CD4-positive, alpha-beta T cell (primary cell): ENCODE data around the gene POLRMT. TPM values are rescaled to one million over a fixed set of nuclear protein-coding genes. Genes with fewer than 3 reads are reported as not detected.
A peak's percentile ranks its signal among the peaks of the same experiment; 100 is the strongest.

Experiments
- ATAC-seq: fragments of 200-7000 bp; cut with Tn5 transposase; one replicate; pipeline ENCODE4 v1.10.0; 2022; ENCODE audit warnings: mild to moderate bottlenecking; ENCODE audit not compliant: poor library complexity
- CTCF ChIA-PET: fragments of 350-600 bp; sonication (Branson Sonifier 250); formaldehyde crosslinking; loops from one replicate; lab custom pipeline; 2021; ENCODE audit warnings: antibody characterized with exemption, inconsistent platforms; lab: Charles Lee
- POLR2A ChIA-PET: fragments of 350-600 bp; sonication (Branson Sonifier 250); formaldehyde crosslinking; loops from one replicate; lab custom pipeline; 2021; ENCODE audit warnings: antibody characterized with exemption, inconsistent platforms; lab: Charles Lee
- DNase-seq, 14 experiments: peaks; one replicate each; pipeline ENCODE4 v3.0.0-alpha.2; 2013 to 2020; ENCODE audit warnings: mixed read lengths in 2 of 14
- H3K27ac ChIP-seq, 2 donors: one replicate each; pipeline versions ENCODE4 v1.5.1 to v1.7.0; 2013; ENCODE audit warnings: low read length in 2 of 2, low read depth in 1 of 2, mild to moderate bottlenecking in 1 of 2
- H3K27me3 ChIP-seq, 2 experiments: 1 replicate in 1 of 2; 2 replicates in 1 of 2; pipeline versions ENCODE4 v1.6.1 to v1.7.0; 2013; ENCODE audit warnings: low read length in 2 of 2, control low read depth in 1 of 2, mild to moderate bottlenecking in 1 of 2, moderate library complexity in 1 of 2; ENCODE audit not compliant: insufficient read depth in 2 of 2, control insufficient read depth in 1 of 2
- H3K36me3 ChIP-seq: one replicate; pipeline ENCODE4 v1.6.1; 2013; ENCODE audit warnings: low read length, control low read depth; ENCODE audit not compliant: insufficient read depth
- H3K4me1 ChIP-seq: one replicate; pipeline ENCODE4 v1.6.1; 2013; ENCODE audit warnings: low read length, control low read depth; ENCODE audit not compliant: insufficient read depth
- H3K4me3 ChIP-seq: one replicate; pipeline ENCODE4 v1.5.1; 2013; ENCODE audit warnings: mild to moderate bottlenecking, low read length, moderate library complexity
- H3K9me3 ChIP-seq, 2 experiments: 1 replicate in 1 of 2; 2 replicates in 1 of 2; pipeline versions ENCODE4 v1.6.1 to v1.7.0; 2013; ENCODE audit warnings: low read length in 2 of 2, mild to moderate bottlenecking in 2 of 2, control low read depth in 1 of 2, moderate library complexity in 1 of 2; ENCODE audit not compliant: control insufficient read depth in 1 of 2, insufficient read depth in 1 of 2
- H3K27ac Mint-ChIP-seq: one replicate; pipeline ENCODE4 v1.8.0; 2020; ENCODE audit warnings: mixed read lengths
- H3K27me3 Mint-ChIP-seq: one replicate; pipeline ENCODE4 v1.8.0; 2021; ENCODE audit warnings: mixed read lengths
- H3K36me3 Mint-ChIP-seq: one replicate; pipeline ENCODE4 v1.8.0; 2021; ENCODE audit warnings: low read depth, mixed read lengths
- H3K4me1 Mint-ChIP-seq: one replicate; pipeline ENCODE4 v1.8.0; 2021; ENCODE audit warnings: low read depth, mixed read lengths
- H3K4me3 Mint-ChIP-seq: one replicate; pipeline ENCODE4 v1.8.0; 2020; ENCODE audit warnings: mild to moderate bottlenecking, mixed read lengths
- H3K9me3 Mint-ChIP-seq: one replicate; pipeline ENCODE4 v1.8.0; 2020; ENCODE audit warnings: mixed read lengths
- intact Hi-C, 2 experiments: fragments of 100-400 bp; cut with DNase I in 1 of 2; cut with micrococcal nuclease in 1 of 2; formaldehyde crosslinking; loops; one replicate each; pipeline versions ENCODE4 v1.15.1 to v1.9.0; 2023 to 2025; cut with DNase I, micrococcal nuclease
- total RNA-seq, 174 experiments: library from RNA in 2 of 174; stranded (reverse) in 2 of 174; gene quantifications; one replicate each; pipeline ENCODE4 v1.2.3 and lab custom pipeline; 2021 to 2026
- TF ChIP-seq, protein P1 (sequence below): fragments of 200-600 bp; IDR thresholded peaks from one replicate; pipeline ENCODE4 v1.8.0; 2022; ENCODE audit warnings: antibody characterized with exemption, mild to moderate bottlenecking

The POLRMT gene
- total RNA-seq, 2 experiments from 2014 or later = 54.4 to 56.2 TPM

DNA sequence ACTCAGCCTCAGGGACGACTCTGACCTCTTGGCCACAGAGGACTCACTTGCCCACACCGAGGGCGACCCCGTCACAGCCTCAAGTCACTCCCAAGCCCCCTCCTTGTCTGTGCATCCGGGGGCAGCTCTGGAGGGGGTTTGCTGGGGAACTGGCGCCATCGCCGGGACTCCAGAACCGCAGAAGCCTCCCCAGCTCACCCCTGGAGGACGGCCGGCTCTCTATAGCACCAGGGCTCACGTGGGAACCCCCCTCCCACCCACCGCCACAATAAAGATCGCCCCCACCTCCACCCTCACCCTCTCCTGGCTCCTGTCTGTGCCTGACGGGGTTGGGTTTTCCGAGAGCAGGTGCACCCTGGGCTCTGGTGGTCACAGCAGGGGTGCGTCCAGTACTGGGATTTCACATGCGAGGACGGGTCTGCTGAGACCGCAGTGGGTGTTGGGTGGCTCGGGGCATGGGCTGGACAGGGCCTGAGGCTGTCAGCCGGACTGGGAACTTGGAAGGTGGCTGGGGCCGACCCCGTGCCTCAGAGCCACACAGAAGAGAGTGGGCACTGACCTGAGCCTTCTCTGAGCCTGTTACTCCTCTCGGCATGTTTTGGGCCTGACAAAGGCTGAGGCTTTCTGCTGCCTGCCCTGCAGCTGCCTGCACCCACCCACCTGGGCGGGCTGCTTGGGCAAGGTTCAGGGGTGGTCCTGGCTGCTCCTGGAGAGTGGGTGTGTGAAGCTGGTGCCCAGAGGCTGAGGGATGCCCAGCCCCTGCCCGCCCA, 50.0 kb downstream of the POLRMT start:
- Histone ChIP-seq H3K4me1 (peaks cover 13% of the 10 kb centered on the region), H3K36me3 (peaks cover 41% of the 10 kb centered on the region), H3K9me3 (peaks cover 0 to 10% of the 10 kb centered on the region in 2 experiments), H3K4me3 (no peak overlapping the region), H3K27me3 (peaks cover 4 to 6% of the 10 kb centered on the region in 2 experiments), H3K27ac (no peak overlapping the region)
- H3K4me3 Mint-ChIP-seq = no peak overlapping the region
- DNase-seq (peak in 1 of 14 experiments; percentile 37), ATAC-seq (no peak)
- H3K4me1 Mint-ChIP-seq = peaks cover 5% of the 10 kb centered on the region
- POLR2A ChIA-PET = interaction anchor here (0.6 to 1.5 kb wide), 2 partner anchors 11 to 52 kb away, joined by 3 to 6 read pairs; partner anchors contain the start of gene BSG
- H3K36me3 Mint-ChIP-seq = peaks cover 4% of the 10 kb centered on the region
- CTCF ChIA-PET = interaction anchor here (0.7 to 2.0 kb wide), 6 partner anchors 11 to 150 kb away, joined by 3 to 25 read pairs (median 12); partner anchors contain the start of genes BSG and CDC34
- peaks cover 10% of the 10 kb centered on the region for H3K27me3 Mint-ChIP-seq
- H3K27ac Mint-ChIP-seq = no peak overlapping the region
- intact Hi-C loops = no loop called here
- TF ChIP-seq, protein P1, sequence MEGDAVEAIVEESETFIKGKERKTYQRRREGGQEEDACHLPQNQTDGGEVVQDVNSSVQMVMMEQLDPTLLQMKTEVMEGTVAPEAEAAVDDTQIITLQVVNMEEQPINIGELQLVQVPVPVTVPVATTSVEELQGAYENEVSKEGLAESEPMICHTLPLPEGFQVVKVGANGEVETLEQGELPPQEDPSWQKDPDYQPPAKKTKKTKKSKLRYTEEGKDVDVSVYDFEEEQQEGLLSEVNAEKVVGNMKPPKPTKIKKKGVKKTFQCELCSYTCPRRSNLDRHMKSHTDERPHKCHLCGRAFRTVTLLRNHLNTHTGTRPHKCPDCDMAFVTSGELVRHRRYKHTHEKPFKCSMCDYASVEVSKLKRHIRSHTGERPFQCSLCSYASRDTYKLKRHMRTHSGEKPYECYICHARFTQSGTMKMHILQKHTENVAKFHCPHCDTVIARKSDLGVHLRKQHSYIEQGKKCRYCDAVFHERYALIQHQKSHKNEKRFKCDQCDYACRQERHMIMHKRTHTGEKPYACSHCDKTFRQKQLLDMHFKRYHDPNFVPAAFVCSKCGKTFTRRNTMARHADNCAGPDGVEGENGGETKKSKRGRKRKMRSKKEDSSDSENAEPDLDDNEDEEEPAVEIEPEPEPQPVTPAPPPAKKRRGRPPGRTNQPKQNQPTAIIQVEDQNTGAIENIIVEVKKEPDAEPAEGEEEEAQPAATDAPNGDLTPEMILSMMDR = no peak
- no peaks in the 10 kb centered on the region for H3K9me3 Mint-ChIP-seq

DNA sequence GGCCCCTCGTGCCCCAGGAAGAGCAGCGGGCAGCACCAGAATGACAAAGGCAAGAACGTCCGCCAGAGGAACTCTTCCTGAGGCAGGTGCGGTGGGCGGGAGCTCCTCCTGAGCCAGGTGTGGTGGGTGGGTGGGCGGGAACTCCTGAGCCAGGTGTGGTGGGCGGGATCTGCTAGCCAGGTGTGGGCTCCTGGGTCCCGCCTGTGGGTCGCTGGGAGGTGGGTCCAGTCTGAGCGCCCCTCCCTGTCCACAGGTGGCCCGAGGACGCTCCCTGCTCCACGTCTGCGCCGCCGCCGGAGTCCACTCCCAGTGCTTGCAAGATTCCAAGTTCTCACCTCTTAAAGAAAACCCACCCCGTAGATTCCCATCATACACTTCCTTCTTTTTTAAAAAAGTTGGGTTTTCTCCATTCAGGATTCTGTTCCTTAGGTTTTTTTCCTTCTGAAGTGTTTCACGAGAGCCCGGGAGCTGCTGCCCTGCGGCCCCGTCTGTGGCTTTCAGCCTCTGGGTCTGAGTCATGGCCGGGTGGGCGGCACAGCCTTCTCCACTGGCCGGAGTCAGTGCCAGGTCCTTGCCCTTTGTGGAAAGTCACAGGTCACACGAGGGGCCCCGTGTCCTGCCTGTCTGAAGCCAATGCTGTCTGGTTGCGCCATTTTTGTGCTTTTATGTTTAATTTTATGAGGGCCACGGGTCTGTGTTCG, 50.7 kb downstream of the POLRMT start:
- Histone ChIP-seq H3K9me3 (peaks cover 0 to 3% of the 10 kb centered on the region in 2 experiments), H3K36me3 (peaks cover 44% of the 10 kb centered on the region), H3K27ac (no peak overlapping the region), H3K4me3 (no peak overlapping the region), H3K27me3 (no peaks in the 10 kb centered on the region), H3K4me1 (peaks cover 6% of the 10 kb centered on the region)
- ChIA-PET POLR2A (no interaction called here), CTCF (no interaction called here)
- ATAC-seq (no peak), DNase-seq (peak in 1 of 14 experiments; percentile 34)
- H3K27ac Mint-ChIP-seq = no peak overlapping the region
- H3K27me3 Mint-ChIP-seq = peaks cover 4% of the 10 kb centered on the region
- H3K4me3 Mint-ChIP-seq = no peak overlapping the region
- intact Hi-C loops = no loop called here
- no peaks in the 10 kb centered on the region for H3K9me3 Mint-ChIP-seq
- H3K36me3 Mint-ChIP-seq = peaks cover 4% of the 10 kb centered on the region
- TF ChIP-seq, protein P1 = no peak
- H3K4me1 Mint-ChIP-seq = no peaks in the 10 kb centered on the region

DNA sequence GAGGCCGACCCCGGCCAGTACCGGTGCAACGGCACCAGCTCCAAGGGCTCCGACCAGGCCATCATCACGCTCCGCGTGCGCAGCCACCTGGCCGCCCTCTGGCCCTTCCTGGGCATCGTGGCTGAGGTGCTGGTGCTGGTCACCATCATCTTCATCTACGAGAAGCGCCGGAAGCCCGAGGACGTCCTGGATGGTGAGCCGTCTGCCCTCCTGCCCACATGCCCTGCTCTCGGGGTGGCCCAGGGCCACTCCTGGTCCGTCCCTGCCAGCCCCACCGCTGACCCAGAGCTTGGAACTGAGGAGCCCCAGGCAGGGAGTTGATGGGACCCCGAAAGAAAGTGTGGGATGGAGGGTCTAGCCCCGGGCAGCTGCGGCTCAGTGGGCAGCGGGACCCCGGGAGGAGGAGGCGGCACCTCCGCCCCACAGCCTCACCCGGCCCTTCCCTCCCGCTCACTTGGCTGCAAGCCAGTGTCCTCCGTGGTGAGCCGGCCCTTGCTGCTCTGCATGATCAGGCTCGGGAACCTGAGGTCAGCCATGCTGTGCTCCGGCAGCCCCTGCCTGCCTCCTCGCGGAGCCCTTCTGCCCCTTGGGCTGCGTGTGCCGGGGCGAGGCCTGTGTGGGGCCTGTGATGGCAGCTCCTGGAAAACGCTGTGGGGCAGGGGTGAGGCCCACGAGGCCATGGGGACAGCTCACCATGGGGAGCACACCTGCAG, 51.8 kb downstream of the POLRMT start:
- Mint-ChIP-seq H3K27ac (no peak overlapping the region), H3K9me3 (no peaks in the 10 kb centered on the region), H3K27me3 (peaks cover 4% of the 10 kb centered on the region), H3K4me1 (no peaks in the 10 kb centered on the region), H3K36me3 (peaks cover 4% of the 10 kb centered on the region), H3K4me3 (no peak overlapping the region)
- ChIA-PET CTCF (no interaction called here), POLR2A (interaction anchor here (0.9 kb wide), 1 partner anchor 98 kb away, joined by 3 read pairs; no protein-coding TSS in a partner anchor)
- intact Hi-C loops = no loop called here
- DNase-seq (peak in 1 of 14 experiments; percentile 37), ATAC-seq (no peak)
- TF ChIP-seq, protein P1 = no peak
- Histone ChIP-seq H3K4me1 (peaks cover 16% of the 10 kb centered on the region), H3K9me3 (peaks cover 0 to 3% of the 10 kb centered on the region in 2 experiments), H3K4me3 (no peak overlapping the region), H3K27ac (no peak overlapping the region), H3K27me3 (no peaks in the 10 kb centered on the region), H3K36me3 (peaks cover 44% of the 10 kb centered on the region)
